H1 (cell line): ENCODE measurements around the gene OSBPL9. TPM values are rescaled to one million over a fixed set of nuclear protein-coding genes. Genes with fewer than 3 reads are reported as not detected.

Source experiments
- CTCF ChIA-PET: fragments of 300-600 bp; sonication (Branson Sonifier 250); formaldehyde crosslinking; loops from one replicate; lab custom pipeline; 2021; ENCODE audit not compliant: partially characterized antibody; lab: Charles Lee
- POLR2A ChIA-PET: fragments of 300-600 bp; sonication (Branson Sonifier 250); formaldehyde crosslinking; loops from one replicate; lab custom pipeline; 2021; ENCODE audit warnings: inconsistent platforms; ENCODE audit not compliant: partially characterized antibody; lab: Charles Lee
- DNase-seq, 2 experiments: peaks; one replicate each; pipeline versions ENCODE4 v3.0.0 to v3.0.0-alpha.2; 2010 to 2022; ENCODE audit warnings: low spot score in 2 of 2, low read depth in 1 of 2, mixed read lengths in 1 of 2
- FAIRE-seq: peaks from 2 replicates; lab custom pipeline; 2011; peaks lifted over from hg19 to GRCh38; lab: Jason Lieb, UNC
- H2AFZ ChIP-seq: 2 replicates; pipeline ENCODE4 v1.8.1; 2012; ENCODE audit warnings: low read length, inconsistent platforms
- H2AK5ac ChIP-seq: 2 replicates; pipeline ENCODE4 v1.6.1; 2013; ENCODE audit warnings: low read depth, low read length
- H2BK120ac ChIP-seq: replicated peaks from 2 replicates; pipeline ENCODE3; 2013; ENCODE audit warnings: low read depth, low read length, inconsistent platforms
- H2BK12ac ChIP-seq: 2 replicates; pipeline ENCODE4 v1.6.1; 2013; ENCODE audit warnings: low read depth, low read length
- H2BK15ac ChIP-seq: 2 replicates; pipeline ENCODE4 v1.6.1; 2013; ENCODE audit warnings: low read length
- H2BK20ac ChIP-seq: 2 replicates; pipeline ENCODE4 v1.6.1; 2013; ENCODE audit warnings: low read length
- H2BK5ac ChIP-seq: 2 replicates; pipeline ENCODE4 v1.6.1; 2013; ENCODE audit warnings: low read depth, low read length
- H3K14ac ChIP-seq: 2 replicates; pipeline ENCODE4 v1.6.1; 2013; ENCODE audit warnings: inconsistent platforms; ENCODE audit not compliant: insufficient read length
- H3K18ac ChIP-seq: 2 replicates; pipeline ENCODE4 v1.6.1; 2013; ENCODE audit warnings: low read length; ENCODE audit errors: extremely low read depth
- H3K23ac ChIP-seq: 2 replicates; pipeline ENCODE4 v1.6.1; 2013; ENCODE audit warnings: inconsistent platforms; ENCODE audit not compliant: insufficient read length
- H3K23me2 ChIP-seq: 2 replicates; pipeline ENCODE4 v1.6.1; 2013; ENCODE audit warnings: low read depth, low read length
- H3K27ac ChIP-seq: 2 replicates; pipeline ENCODE4 v1.6.1; 2011; ENCODE audit warnings: low read depth, low read length, inconsistent platforms
- H3K27me3 ChIP-seq, 4 experiments: replicated peaks in 1 of 4; 1 replicate in 1 of 4; 2 replicates in 3 of 4; pipeline versions ENCODE4 v1.6.1 to v1.8.1; 2011 to 2013; ENCODE audit warnings: low read length in 3 of 4, mild to moderate bottlenecking in 3 of 4, inconsistent platforms in 2 of 4, mixed read lengths in 2 of 4, moderate library complexity in 1 of 4; ENCODE audit not compliant: control insufficient read depth in 3 of 4, insufficient read depth in 3 of 4; ENCODE audit errors: extremely low read depth in 1 of 4
- H3K36me3 ChIP-seq, 4 experiments: 2 replicates each; pipeline versions ENCODE4 v1.6.1 to v1.8.1; 2011 to 2013; ENCODE audit warnings: mild to moderate bottlenecking in 4 of 4, low read length in 3 of 4, moderate library complexity in 2 of 4, control low read depth in 1 of 4, inconsistent platforms in 1 of 4; ENCODE audit not compliant: insufficient read depth in 4 of 4, control insufficient read depth in 2 of 4
- H3K4ac ChIP-seq: replicated peaks from 2 replicates; pipeline ENCODE3; 2013; ENCODE audit warnings: low read length, low read depth, mixed read lengths, inconsistent platforms; ENCODE audit not compliant: insufficient read length
- H3K4me1 ChIP-seq, 4 experiments: replicated peaks in 1 of 4; 1 replicate in 1 of 4; 2 replicates in 3 of 4; pipeline versions ENCODE4 v1.6.1 to v1.8.1; 2011 to 2013; ENCODE audit warnings: low read length in 3 of 4, inconsistent platforms in 2 of 4, mixed read lengths in 1 of 4; ENCODE audit not compliant: insufficient read depth in 4 of 4, control insufficient read depth in 3 of 4
- H3K4me2 ChIP-seq, 2 experiments: 2 replicates each; pipeline versions ENCODE4 v1.6.1 to v1.8.1; 2011 to 2013; ENCODE audit warnings: low read depth in 2 of 2, low read length in 2 of 2, control low read depth in 1 of 2, inconsistent platforms in 1 of 2, mild to moderate bottlenecking in 1 of 2; ENCODE audit not compliant: insufficient read depth in 1 of 2
- H3K4me3 ChIP-seq, 4 experiments: fragments of 200-600, 300-600 bp in 1 of 4; sonication (generic), shearing (Covaris generic), sonication (Bioruptor Twin) in 1 of 4; 2 replicates each; pipeline versions ENCODE4 v1.5.1 to v1.8.1; 2011 to 2016; ENCODE audit warnings: low read length in 4 of 4, low read depth in 3 of 4, control low read depth in 2 of 4, inconsistent platforms in 2 of 4, mild to moderate bottlenecking in 2 of 4, mixed read lengths in 1 of 4, moderate library complexity in 1 of 4; ENCODE audit not compliant: insufficient read depth in 2 of 4; ENCODE audit errors: extremely low read depth in 1 of 4
- H3K56ac ChIP-seq: replicated peaks from 2 replicates; pipeline ENCODE3; 2013; ENCODE audit warnings: low read depth, mild to moderate bottlenecking, mixed read lengths, low read length, inconsistent platforms; ENCODE audit not compliant: insufficient read length
- H3K79me1 ChIP-seq: 2 replicates; pipeline ENCODE4 v1.6.1; 2013; ENCODE audit warnings: low read depth, low read length, control low read depth
- H3K79me2 ChIP-seq, 2 experiments: 2 replicates each; pipeline versions ENCODE4 v1.6.1 to v1.8.1; 2012 to 2013; ENCODE audit warnings: low read length in 2 of 2, mild to moderate bottlenecking in 2 of 2, inconsistent platforms in 1 of 2; ENCODE audit not compliant: insufficient read depth in 2 of 2, control insufficient read depth in 1 of 2
- H3K9ac ChIP-seq, 4 experiments: replicated peaks in 1 of 4; 1 replicate in 1 of 4; 2 replicates in 3 of 4; pipeline versions ENCODE4 v1.6.1 to v1.8.1; 2011 to 2013; ENCODE audit warnings: low read depth in 3 of 4, low read length in 3 of 4, control low read depth in 2 of 4, mild to moderate bottlenecking in 2 of 4, moderate library complexity in 2 of 4, inconsistent platforms in 1 of 4; ENCODE audit errors: extremely low read depth in 1 of 4
- H3K9me3 ChIP-seq, 2 experiments: 2 replicates each; pipeline versions ENCODE4 v1.6.1 to v1.8.1; 2012 to 2013; ENCODE audit warnings: mild to moderate bottlenecking in 2 of 2, moderate library complexity in 2 of 2, control low read depth in 1 of 2, inconsistent platforms in 1 of 2, low read depth in 1 of 2, low read length in 1 of 2, mixed read lengths in 1 of 2; ENCODE audit not compliant: insufficient read depth in 2 of 2
- H4K20me1 ChIP-seq, 2 experiments: replicated peaks in 1 of 2; 2 replicates each; pipeline versions ENCODE3 to v1.8.1; 2011 to 2013; ENCODE audit warnings: inconsistent platforms in 2 of 2, low read length in 2 of 2, mild to moderate bottlenecking in 1 of 2; ENCODE audit not compliant: insufficient read depth in 2 of 2, control insufficient read depth in 1 of 2
- H4K5ac ChIP-seq: 2 replicates; pipeline ENCODE4 v1.6.1; 2013; ENCODE audit warnings: low read length, low read depth, mixed read lengths, inconsistent platforms; ENCODE audit not compliant: insufficient read length
- H4K8ac ChIP-seq: 2 replicates; pipeline ENCODE4 v1.8.0; 2013; ENCODE audit warnings: mild to moderate bottlenecking, moderate library complexity, low read length, inconsistent platforms; ENCODE audit not compliant: insufficient read depth; ENCODE audit errors: extremely low read depth
- H4K91ac ChIP-seq: replicated peaks from 2 replicates; pipeline ENCODE3; 2013; ENCODE audit warnings: low read length, mixed read lengths, inconsistent platforms; ENCODE audit not compliant: insufficient read length
- ASH2L ChIP-seq: fragments of 200-600, 300-600 bp; sonication (generic); IDR thresholded peaks from one replicate; pipeline ENCODE4 v1.7.1; 2017; ENCODE audit warnings: low read length
- EP300 ChIP-seq, 2 experiments: IDR thresholded peaks; 1 replicate in 1 of 2; 2 replicates in 1 of 2; pipeline ENCODE4 v1.6.1; 2011 to 2012; ENCODE audit warnings: low read depth in 2 of 2, low read length in 2 of 2, mild to moderate bottlenecking in 2 of 2, borderline replicate concordance in 1 of 2, inconsistent platforms in 1 of 2, moderate library complexity in 1 of 2
- HDAC2 ChIP-seq, 2 experiments: fragments of 300-600 bp in 1 of 2; sonication (generic) in 1 of 2; IDR thresholded peaks; 2 replicates each; pipeline ENCODE4 v1.6.1; 2011 to 2012; ENCODE audit warnings: low read depth in 2 of 2, low read length in 2 of 2, mild to moderate bottlenecking in 2 of 2, moderate library complexity in 2 of 2, borderline replicate concordance in 1 of 2, inconsistent platforms in 1 of 2
- KDM4A ChIP-seq: IDR thresholded peaks from one replicate; pipeline ENCODE4 v1.7.1; 2012; ENCODE audit warnings: low read depth, mild to moderate bottlenecking, moderate library complexity, low read length, inconsistent platforms; ENCODE audit not compliant: severe bottlenecking
- RAD21 ChIP-seq, 2 experiments: IDR thresholded peaks in 1 of 2; conservative IDR thresholded peaks in 1 of 2; 2 replicates each; pipeline ENCODE4 v1.6.1; 2011; ENCODE audit warnings: low read depth in 2 of 2, low read length in 2 of 2, improper control_type of control experiment in 1 of 2, inconsistent platforms in 1 of 2, mild to moderate bottlenecking in 1 of 2, moderate library complexity in 1 of 2
- RBBP5 ChIP-seq: IDR thresholded peaks from 2 replicates; pipeline ENCODE4 v1.7.1; 2012; ENCODE audit warnings: low read depth, mild to moderate bottlenecking, inconsistent platforms, low read length, moderate library complexity, borderline replicate concordance
- RXRA ChIP-seq: IDR thresholded peaks from 2 replicates; pipeline ENCODE4 v1.6.1; 2011; ENCODE audit warnings: low read depth, mild to moderate bottlenecking, low read length, moderate library complexity; ENCODE audit not compliant: insufficient read depth
- SRF ChIP-seq: IDR thresholded peaks from 2 replicates; pipeline ENCODE4 v1.6.1; 2011; ENCODE audit warnings: mild to moderate bottlenecking, low read depth, low read length, moderate library complexity
- WGBS, 2 experiments: shearing (Covaris generic) in 1 of 2; methylation state at CpG; one replicate each; pipeline versions ENCODE4 v1.1.6 to v1.1.7; 2013 to 2015; ENCODE audit warnings: low lambda C conversion rate in 2 of 2, mixed read lengths in 2 of 2, inconsistent platforms in 1 of 2, low coverage in 1 of 2, missing lambda C conversion rate in 1 of 2; ENCODE audit not compliant: insufficient replicate concordance in 2 of 2, insufficient coverage in 1 of 2, insufficient read length in 1 of 2; ENCODE audit errors: extremely low coverage in 1 of 2, missing lambda C conversion rate in 1 of 2; 5-methylcytosine and 5-hydroxymethylcytosine counted together
- polyA plus RNA-seq, 7 experiments: library from polyadenylated mRNA; depleted of rRNA in 3 of 7; stranded (reverse) in 5 of 7; unstranded in 2 of 7; fragments of >200 nt in 5 of 7; fragments of 200-250 nt in 2 of 7; gene quantifications; 1 replicate in 5 of 7; 2 replicates in 1 of 7; 4 replicates in 1 of 7; pipeline versions ENCODE4 v1.2.1 to v1.2.3, GENCODE V29; 2011 to 2013; ENCODE audit warnings: missing spikeins in 2 of 7, mixed read lengths in 2 of 7
- total RNA-seq: library from RNA; stranded (reverse); fragmentation: NEBNext Ultra II Directional; extraction: Animal tissue kit (Norgen Biotek cat#: 25700); gene quantifications from 2 replicates; pipeline ENCODE4 v1.2.1, GENCODE V29; 2021
- TF ChIP-seq, protein P1 (sequence below): IDR thresholded peaks from 2 replicates; pipeline ENCODE4 v1.6.1; 2011; ENCODE audit warnings: low read depth, mild to moderate bottlenecking, low read length; ENCODE audit not compliant: insufficient read depth

OSBPL9 gene
- total and polyA plus RNA-seq, 2 of the 8 experiments (the other 6 are each of a cell fraction or from before 2014, with no cell fraction given), result 58.2 to 71.6 TPM

DNA sequence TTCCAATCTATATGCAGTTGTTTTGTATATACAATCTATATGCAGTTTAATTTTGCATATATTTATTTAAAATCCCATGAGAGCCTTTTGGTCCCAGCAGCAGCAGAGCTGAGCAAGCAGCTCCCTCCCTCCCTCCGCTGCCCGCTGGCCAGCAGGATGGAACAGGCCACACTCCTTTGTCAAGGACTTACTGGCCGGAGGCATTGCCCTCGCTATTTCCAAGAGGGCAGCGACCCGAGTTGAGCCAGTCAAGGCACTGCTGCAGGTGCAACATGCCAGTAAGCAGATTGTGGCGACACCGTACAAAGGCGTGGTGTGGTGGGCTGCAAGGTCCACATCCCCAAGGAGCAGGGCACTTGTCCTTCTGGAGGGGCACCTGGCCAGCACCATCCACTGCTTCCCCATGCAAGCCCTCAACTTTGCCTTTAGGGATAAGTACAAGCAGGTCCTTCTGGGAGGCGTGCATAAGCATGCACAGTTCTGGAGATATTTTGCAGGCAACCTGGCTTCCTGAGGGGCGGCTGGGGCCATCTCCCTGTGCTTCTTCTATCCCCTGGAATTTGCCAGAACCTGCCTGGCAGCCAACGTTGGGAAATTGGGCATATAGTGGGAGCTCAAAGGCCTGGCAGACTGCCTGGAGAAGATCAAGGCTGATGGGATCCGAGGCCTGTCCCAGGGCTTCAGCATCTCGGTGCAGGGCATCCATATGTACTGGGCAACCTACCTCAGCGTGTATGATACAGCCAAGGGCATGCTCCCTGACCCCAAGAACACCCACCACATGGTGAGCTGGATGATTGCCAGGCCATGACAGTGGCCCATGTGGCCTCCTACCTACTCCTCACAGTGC lies 92.2 kb downstream of the OSBPL9 start:
- no peak overlapping the region for H2AFZ ChIP-seq

More for the DNA sequence above, 92.2 kb downstream of the OSBPL9 start:
- Histone ChIP-seq H2BK15ac (no peak overlapping the region), H2BK120ac (no peak overlapping the region), H4K5ac (no peak overlapping the region), H2AK5ac (no peak overlapping the region), H3K14ac (no peak overlapping the region), H3K4me3 (no peak overlapping the region), H4K8ac (peak overlapping the region; percentile 45; the same call in 1 of the 2 replicates), H3K23me2 (no peaks in the 10 kb centered on the region), H3K23ac (no peak overlapping the region), H2BK12ac (no peak overlapping the region), H3K4me2 (no peak overlapping the region), H3K79me1 (peaks cover 2% of the 10 kb centered on the region; the same call in 1 of the 2 replicates), H3K79me2 (0 out of 4 replicates have a peak, but pooled peaks cover 0 to 2% of the 10 kb centered on the region in 2 experiments), H4K91ac (no peak overlapping the region), H3K4me1 (no peaks in the 10 kb centered on the region), H2BK20ac (no peak overlapping the region), H3K4ac (no peak overlapping the region), H3K36me3 (no peaks in the 10 kb centered on the region), H3K9me3 (no peaks in the 10 kb centered on the region), H2BK5ac (no peak overlapping the region), H4K20me1 (no peaks in the 10 kb centered on the region), H3K56ac (no peak overlapping the region), H3K9ac (no peak overlapping the region), H3K18ac (no peak overlapping the region), H3K27me3 (no peaks in the 10 kb centered on the region), H3K27ac (no peak overlapping the region)
- TF ChIP-seq RXRA, result no peak
- TF ChIP-seq ASH2L, result no peak
- no peak for TF ChIP-seq HDAC2 (IDR thresholded peaks at IDR 0.05; ENCODE audit: borderline replicate concordance in 1 of 2, low read depth in 2 of 2, low read length in 2 of 2)
- TF ChIP-seq RBBP5, result no peak
- TF ChIP-seq, protein P1, sequence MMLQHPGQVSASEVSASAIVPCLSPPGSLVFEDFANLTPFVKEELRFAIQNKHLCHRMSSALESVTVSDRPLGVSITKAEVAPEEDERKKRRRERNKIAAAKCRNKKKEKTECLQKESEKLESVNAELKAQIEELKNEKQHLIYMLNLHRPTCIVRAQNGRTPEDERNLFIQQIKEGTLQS, result no peak
- no peak for TF ChIP-seq RAD21 (IDR thresholded peaks at IDR 0.05 in 1 of 2, conservative IDR thresholded peaks at IDR 0.05 in 1 of 2; ENCODE audit: low read depth in 2 of 2, low read length in 2 of 2)
- TF ChIP-seq KDM4A, result no peak
- TF ChIP-seq SRF, result no peak
- TF ChIP-seq EP300 (IDR thresholded peaks at IDR 0.05; ENCODE audit: borderline replicate concordance in 1 of 2, low read depth in 2 of 2, low read length in 2 of 2), result no peak
- ChIA-PET POLR2A (no interaction called here), CTCF (interaction anchor here (1.0 to 2.5 kb wide), 3 partner anchors 15 to 60 kb away, joined by 4 to 6 read pairs (median 4); no protein-coding TSS in a partner anchor)
- WGBS, 2 experiments, result 95% methylated on average over 15 of the region's 15 CpGs; no CpG with 5 or more reads in 1 of the 2 experiments
- DNase-seq, result no peak
- no peak for FAIRE-seq
